Stimulated activated CD8-positive, alpha-beta memory T cell treated with anti-CD3 and anti-CD28 coated beads, Interleukin-7, amount 100 ng/mL, for 48 hours (primary cell): Measurements from ENCODE around the gene PSPN.
A peak's percentile ranks its signal among the peaks of the same experiment; 100 is the strongest.
"Not testable (repeated sequence)": the region's sequence is repeated elsewhere in the genome, so short reads cannot be mapped to it uniquely, and the experiment has no call there.

Experiments used
- DNase-seq, 2 donors: peaks; one replicate each; pipeline ENCODE4 v3.0.0-alpha.2; 2020; ENCODE audit warnings: low read depth in 1 of 2; ENCODE audit errors: extremely low read depth in 1 of 2

The PSPN gene

DNA sequence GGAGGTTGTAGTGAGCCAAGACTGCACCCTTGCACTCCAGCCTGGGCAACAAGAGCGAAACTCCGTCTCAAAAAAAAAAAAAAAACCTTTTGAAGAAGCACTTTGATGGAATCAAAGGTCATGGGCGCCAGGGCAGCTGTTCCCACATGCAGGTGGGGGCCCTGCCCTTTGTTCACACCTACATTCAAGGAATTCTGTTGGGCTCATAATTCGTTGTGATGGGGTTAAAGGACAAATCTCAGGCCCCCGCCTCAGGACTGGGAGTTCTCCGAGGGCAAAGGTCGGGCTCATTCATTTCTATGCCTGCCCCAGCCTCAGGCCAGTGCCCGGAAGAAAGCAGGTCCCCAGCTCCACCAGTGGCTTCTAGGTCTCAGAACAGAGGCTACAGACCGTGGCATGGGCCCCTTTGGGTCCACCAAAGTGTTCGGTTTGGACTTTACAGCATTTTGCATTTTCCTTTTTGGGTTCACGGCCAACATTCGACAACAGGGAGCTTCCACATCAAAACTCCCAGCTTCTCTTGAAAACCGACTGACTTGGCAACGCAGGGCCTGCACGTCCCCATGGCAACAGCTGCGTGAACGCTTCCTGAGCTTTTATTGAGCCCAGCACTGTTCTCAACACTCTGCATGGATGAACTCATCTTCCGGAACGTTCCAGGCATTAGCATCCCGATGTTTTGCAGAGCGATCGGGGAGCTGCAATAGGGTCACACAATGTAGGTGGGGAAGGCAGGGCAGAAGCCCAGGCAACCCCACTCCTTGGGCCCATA is 27.3 kb upstream of the PSPN start:
- no peak for DNase-seq

DNA sequence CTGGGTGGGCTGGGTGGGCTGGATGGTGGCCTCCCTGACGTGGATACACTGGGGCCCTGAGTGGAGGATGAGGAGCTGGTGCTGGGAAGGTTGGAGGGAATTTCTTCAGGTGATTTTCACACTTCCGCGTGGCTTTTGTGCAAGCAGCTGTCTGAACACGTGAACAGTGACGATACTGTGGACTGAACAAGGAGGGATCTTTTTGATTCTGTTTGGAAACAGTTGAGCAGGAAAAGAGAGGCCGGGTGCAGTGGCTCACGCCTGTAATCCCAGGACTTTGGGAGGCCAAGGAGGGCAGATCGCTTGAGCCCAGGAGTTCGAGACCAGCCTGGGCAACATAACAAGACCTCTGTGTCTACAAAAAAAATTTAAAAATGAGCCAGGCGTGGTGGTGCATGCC is 26.3 kb upstream of the PSPN start:
- no peak for DNase-seq

DNA sequence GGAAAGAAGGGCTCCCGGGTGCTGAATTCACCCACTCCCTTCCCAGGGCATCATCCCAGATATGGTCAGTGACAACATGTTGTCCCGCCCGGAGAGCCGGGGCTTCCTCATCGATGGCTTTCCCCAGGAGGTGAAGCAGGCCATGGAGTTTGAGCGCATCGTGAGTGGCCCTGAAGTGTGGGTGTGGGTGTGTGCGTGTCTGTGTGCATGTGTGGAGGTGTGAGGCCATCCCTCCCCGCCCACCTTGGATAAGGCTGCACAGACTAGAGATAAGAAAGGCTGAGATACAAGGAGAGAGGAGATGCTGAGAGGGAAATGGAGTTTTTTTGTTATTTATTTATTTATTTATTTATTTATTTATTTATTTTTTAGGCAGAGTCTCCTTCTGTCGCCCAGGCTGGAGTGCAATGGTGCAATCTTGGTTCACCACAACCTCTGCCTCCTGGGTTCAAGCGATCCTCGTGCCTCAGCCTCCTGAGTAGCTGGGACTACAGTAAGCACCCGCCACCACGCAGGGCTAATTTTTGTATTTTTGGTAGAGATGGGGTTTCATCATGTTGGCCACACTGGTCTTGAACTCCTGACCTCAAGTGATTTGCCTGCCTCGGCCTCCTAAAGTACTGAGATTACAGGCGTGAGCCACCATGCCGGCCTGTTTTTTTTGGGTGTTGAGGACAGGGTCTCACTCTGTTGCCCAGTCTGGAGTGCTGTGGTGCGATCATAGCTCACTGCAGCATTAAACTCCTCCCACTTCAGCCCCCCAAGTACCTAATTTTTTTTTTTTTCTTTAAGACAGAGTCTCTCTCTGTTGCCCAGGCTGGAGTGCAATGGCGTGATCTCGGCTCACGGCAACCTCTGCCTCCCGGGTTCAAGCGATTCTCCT is 24.6 kb upstream of the PSPN start:
- DNase-seq: not testable (repeated sequence)

DNA sequence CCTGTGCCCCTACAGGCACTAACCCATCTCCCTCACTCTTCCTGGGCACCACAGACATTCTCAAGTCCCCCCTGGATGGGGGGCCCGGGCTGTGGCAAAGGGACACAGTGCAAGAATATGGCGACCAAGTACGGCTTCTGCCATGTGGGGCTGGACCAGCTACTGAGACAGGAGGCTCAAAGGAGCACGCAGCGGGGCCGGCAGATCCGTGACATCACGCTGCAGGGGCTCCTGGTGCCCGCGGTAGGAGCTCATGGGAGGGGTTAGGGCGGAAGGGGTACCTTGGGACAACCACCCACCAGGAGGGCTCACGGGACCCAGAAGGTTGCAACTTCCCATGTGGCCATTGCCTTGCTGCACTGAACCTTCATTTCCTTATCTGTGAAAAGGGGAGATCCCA is 20.6 kb upstream of the PSPN start:
- no peak for DNase-seq

DNA sequence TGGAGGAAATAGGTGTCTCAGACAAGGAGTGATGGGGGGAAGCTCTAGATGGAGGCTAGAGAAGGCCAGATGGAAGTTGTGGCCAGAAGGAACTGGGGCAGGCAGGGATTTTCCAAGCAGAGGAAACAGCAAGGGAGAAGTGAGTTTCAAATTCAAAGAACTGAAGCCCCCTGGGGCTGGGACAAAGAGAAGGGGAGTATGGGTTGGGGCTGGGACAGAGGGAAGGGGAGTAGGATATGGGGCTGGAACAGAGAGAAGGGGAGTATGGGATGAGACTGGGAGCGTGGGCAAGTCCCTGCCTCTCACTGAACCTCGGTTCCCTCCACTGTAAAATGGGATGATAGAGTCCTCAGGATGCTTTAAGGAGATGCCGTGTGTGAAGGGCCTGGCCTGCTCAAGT is 19.1 kb upstream of the PSPN start:
- DNase-seq: no peak

DNA sequence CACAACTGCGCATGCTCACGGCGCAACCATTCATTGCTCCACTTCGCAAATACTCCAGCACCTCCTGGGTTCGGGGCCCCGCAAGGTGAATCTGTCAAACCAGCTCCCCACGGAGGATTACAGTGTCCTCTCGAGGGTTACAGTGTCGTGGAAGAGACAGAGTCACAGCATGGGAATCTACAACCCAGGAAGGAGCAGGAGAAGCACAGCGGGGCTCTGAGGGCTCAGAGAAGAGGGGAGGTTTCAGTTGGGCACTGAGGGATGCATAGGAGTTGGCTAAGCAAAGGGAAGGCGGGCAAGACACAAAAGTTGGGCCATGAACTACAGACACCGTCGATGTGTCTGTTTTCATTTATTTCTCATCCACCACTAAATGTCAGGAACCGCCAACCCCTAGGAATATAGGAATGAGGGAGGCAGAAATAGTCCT is 18.3 kb upstream of the PSPN start:
- DNase-seq: peak in 1 of 2 donors; percentile 72

DNA sequence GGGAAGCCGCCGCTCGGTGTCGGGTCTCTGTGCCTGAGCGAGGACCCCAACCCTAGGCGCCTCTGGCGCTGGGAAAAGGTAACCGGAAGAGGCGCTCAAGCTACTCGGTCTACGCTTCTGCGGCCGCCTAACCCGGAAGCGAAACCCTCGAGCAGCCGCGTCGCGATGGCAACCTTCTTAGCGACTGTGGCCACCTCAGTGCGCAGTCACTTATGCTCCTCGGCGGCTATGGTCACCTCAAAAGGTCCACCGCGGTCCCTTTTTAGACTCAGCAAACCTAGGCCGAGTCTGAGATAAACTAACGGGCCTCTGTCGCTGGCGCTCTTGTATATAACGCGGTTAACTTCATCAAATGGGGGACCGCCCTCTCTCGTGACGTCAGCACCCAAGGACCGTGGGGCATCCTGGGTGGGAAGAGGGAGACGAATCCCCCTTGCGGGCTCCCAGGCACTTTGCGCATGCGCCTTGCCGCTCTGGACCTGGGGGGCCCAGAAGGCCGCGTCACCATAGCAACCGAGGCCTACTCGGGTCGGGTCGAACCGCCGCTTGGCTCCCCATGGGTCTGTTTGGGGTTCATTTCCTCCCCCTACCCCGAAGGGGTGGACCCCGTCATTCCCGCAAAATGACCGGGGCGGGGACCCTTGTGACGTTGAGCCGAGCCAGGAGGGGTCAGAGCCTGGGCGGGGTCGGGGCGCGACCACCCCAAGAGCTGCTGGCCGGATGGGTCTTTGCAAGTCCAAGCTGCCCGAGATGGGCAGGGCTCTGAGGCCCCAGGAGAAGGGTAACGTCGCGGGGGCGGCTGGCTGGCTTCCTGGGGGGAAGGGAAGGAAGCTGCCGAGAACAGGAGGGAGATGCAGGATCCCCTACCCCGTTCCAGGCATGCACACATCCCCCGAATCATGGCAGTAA is 17.6 kb upstream of the PSPN start, which contains the start of gene GTF2F1:
TSS of gene GTF2F1 (minus strand) at position 91 of the 909 bp plus-strand sequence. CDS start 169 bp downstream, outside the sequence.
- peak; percentile 88 to 94 for DNase-seq

DNA sequence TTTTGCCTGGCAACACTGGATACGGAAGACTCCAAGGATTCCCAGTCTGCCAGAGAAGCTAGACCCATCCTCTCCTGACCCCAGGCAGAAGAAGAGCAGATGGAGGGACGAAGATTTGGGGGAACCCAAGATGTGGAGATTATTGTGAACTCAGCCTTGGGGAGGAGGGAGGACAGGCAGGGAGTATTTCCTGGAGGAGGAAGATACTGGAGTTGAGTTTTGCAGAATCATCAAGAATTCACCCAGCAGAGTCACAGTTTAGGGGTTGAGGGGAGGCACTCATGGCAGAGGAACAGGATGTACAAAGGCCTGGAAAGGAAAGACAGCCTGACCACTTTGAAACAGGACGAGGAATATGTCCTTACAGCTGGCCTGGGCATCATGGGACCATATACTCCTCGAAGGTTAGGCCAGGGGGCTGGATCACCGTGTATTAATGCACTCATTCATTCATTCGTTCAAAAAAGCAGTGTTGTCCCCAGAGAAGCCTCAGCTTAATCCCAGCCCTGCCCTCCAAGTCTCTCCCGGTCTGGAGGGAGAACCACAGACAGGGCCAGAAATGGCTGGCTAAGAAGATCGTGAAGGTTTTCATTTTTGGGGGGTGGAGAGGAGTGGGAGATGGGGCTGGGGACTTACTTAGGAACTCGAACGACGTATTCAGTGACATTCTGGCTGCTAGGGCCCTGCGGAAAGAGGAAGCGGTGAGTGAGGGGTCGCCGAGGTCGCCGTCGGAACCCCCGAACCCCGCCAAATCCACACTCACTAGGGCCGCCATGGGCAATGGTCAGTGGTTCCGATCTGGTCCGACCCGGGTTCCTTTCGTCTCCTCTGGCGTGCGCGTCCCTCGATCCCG is 16.7 kb upstream of the PSPN start:
- no peak for DNase-seq

DNA sequence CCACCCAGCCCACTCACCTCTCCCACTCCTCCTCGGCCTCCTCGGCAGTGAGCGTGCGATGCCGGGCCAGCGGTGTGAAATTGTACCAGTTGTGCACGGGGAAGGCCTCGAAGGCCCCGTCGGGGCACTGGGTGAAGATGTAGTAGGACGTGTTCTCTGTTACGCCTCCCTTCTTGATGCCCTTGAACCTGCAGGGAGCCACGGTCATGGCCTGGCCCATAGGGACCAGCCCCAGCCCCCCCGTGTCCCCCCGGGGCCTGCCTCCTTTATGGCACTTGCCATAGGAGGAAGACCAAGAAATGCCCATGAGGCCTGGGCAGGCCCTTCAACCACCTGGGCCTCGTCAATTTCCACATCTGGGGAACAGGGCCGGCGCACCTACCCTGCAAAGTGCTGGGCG is 11.6 kb upstream of the PSPN start:
- no peak for DNase-seq

DNA sequence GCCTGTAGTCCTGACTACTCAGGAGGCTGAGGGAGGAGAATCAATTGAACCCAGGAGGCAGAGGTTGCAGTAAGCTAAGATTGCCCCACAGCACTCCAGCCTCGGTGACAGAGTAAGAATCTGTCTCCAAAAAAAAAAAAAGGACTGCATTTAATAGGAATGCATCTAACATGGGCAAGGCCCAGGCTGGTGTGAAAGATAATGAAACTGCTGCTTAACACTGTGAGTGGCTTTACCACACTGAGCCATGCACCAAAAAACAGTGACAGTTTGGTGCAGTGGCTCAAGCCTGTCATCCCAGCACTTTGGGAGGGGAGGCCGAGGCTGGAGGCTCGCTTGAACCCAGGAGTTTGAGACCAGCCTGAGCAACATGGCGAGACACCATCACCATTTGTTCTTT is 8.6 kb upstream of the PSPN start:
- no peak for DNase-seq

DNA sequence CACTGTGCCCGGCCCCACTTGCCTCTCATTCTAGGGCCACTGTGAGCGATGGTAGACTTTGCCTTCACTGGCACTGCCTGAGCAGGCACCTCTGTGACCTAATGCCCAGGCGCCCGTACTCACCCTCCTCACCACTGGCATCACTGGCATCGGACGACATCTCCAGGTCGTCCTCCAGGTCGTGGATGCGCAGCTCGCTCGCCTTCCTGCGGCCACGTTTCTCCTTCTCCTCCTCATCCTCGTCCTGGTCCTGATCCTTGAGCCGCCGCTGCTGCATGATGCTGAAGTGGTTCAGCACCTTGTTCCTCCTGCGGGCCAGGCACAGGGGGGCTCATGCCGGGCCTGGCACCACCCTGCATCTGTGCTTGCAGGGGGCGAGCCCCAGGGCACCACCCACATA is 7.5 kb upstream of the PSPN start:
- DNase-seq: no peak

DNA sequence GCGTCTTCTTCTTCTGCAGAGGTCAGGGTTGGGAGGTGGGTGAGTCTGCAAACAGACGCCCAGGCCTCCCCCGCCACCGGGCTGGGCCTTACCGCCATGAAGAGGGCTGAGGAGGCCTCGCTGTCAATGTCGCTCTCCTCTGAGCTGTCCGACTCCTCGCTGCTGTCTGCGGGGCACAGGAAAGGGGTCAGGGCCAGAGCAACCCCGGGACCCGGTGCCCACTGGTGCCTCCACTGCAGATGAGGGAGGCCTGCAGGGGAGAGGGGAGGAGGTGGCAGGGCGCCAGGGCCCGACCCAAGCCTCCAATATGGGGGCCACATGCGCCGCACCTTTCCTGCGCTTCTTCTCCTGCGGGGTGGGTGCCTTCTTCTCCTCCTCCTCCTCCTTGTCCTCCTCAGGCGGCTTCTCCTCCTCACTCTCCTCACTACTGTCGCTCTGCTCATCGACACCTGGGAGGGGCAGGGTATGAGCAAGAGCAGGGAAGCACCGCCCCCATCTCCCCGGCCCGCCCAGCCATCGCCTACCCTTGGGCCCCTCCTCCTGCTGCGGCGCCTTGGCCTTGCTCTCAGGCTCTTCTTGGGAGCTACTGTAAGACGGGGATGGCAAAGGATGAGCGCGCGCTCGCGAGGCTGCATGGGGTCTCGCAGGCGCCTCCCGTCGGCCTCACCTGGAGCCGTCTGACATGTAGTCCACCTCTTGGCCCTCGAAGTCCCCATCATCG is 5.5 kb upstream of the PSPN start:
- DNase-seq: no peak

DNA sequence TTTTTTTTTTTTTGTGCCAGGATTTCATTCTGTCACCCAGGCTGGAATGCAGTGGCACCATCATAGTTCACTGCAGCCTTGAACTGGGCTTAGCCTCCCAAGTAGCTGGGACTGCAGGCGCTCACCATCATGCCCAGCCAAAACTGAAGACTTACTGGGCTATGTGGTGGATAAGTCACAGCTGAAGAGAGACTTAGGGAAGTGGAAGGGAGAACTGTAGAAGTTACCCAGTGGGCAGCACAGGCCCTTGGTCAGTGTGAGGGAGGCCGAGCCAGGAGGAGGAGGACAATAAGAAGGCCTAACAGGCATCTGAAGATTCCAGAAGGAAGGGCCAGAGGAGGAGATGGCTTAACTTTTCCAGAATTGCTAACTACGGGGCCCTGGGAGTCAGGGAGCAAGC is 4.0 kb upstream of the PSPN start:
- DNase-seq: no peak

DNA sequence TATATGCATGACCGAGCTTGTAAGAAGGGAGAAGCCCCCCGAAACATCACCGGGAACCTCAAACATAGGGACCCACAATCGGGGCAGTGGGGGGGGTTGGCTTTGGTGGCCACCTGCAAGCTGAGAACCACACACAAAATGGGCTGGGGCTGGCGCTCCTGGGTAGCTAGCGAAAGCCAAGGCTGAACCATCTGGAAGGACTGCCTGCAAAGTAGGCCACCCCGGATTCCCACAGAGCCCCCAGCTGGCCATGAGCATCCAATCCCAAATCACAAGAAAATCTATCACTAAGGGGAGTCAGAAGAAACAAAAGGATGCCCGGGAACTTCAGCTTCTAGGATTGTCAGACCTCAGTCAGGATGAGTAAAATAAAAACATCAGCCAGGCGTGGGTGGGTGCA is 2.8 kb upstream of the PSPN start:
- no peak for DNase-seq

DNA sequence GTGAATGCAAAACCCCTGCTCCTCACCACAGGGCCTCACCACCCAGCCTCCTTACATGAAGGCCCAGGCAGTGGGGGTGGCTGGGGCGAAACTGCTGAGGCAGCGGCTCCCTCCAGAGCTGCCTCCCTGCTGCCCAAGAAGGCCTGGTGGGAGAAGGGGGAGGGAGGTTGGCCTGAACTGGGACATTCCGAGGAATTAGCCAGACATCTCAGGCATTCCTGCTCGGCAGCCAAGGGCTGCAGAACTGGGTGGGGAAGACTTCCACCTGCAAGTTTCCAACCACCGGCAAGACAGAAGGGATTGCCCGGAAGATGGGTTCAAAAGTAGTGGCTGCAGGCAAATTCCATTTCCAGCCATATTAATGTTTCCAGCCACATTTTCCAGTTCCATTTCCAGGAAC is 2.3 kb upstream of the PSPN start:
- no peak for DNase-seq

DNA sequence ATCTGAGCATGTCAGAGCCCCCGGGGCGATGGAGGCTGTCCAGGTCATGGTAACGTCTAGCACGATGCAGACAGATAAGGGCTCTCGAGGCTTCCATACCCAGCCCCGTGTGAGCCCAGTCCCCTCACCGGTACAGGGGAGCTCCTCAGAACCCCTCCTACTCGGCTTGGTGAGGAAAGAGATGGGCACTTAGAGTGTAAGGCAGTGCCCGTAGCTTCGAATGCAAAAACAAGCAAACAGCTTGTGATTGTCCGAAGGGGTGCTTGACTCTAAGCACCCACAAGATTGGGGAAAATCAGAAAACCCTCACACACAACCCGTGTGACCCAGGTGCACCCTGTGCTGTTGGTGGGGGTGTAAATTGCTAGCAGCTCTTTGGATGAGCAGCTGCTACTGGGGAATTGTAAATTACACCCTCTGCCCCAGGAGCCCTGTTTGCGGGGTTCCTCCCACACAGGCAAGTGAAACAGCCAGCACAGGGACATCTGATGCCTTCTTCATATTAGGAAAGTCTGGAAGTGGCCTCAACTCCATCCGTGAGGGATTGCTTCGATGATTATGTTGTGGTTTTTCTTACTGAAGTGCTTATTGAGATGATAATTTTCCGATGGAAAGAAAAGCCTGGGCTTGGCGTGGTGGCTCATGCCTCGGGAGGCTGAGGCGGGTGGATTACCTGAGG is 918 bp upstream of the PSPN start:
- DNase-seq: no peak

DNA sequence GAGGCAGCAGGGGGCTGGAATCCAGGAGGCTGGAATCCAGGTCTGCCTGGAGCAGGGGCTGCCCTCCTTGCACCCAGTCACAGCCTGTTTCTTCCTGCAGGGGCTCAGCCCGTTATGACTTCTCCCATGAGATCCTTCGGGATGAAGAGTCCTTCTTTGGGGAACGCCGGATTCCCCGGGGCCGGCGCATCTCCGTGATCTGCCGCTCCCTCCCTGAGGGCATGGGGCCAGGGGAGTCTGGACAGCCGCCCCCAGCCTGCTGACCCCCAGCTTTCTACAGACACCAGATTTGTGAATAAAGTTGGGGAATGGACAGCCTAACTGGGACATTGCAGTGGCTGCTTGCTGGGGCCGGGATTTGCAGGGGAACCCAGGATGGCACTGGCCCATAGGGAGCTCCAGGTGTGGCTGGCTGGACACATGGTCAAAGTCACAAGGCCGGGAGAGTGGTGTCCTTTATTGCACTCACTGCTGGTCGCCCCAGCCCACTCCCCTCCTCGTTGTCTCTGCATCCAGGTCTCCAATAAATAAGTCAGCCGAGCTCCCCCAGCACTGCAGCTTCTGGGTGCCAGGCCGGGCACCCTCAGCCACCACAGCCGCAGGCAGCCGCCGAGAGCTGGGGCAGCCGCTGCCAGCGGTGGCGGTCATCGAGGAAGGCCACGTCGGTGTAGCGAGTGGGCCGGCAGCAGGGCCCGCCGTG is 872 bp downstream of the PSPN start:
- no peak for DNase-seq

DNA sequence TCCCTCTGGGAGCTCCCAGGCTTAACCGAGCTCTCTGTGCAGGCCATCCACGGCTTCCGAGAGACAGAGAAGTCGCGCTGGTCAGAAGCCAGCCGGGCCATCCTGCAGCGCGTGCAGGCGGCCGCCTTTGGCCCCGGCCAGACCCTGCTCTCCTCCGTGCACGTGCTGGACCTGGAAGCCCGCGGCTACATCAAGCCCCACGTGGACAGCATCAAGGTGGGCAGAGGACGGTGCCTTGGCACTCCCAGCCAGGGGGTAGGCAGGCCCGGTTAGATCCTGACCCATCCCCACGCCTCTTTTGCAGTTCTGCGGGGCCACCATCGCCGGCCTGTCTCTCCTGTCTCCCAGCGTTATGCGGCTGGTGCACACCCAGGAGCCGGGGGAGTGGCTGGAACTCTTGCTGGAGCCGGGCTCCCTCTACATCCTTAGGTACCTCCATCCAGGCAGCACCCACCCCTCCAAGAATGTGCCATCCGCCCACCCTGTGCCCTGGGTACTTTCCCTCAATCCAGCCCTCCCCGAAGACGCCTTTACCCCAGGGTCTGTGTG is 1.5 kb downstream of the PSPN start:
- DNase-seq: no peak
